UCSD-AML1 (cell line): ENCODE measurements around the gene KRTAP9-7.

Experiments
- DNase-seq: peaks from one replicate; lab custom pipeline; 2025; ENCODE audit not compliant: unreplicated experiment; lab: John Stamatoyannopoulos, UW

The KRTAP9-7 gene

GRCh38 chr17:41318231-41318630, 42.7 kb downstream of the KRTAP9-7 start:
- no peak for DNase-seq

DNA sequence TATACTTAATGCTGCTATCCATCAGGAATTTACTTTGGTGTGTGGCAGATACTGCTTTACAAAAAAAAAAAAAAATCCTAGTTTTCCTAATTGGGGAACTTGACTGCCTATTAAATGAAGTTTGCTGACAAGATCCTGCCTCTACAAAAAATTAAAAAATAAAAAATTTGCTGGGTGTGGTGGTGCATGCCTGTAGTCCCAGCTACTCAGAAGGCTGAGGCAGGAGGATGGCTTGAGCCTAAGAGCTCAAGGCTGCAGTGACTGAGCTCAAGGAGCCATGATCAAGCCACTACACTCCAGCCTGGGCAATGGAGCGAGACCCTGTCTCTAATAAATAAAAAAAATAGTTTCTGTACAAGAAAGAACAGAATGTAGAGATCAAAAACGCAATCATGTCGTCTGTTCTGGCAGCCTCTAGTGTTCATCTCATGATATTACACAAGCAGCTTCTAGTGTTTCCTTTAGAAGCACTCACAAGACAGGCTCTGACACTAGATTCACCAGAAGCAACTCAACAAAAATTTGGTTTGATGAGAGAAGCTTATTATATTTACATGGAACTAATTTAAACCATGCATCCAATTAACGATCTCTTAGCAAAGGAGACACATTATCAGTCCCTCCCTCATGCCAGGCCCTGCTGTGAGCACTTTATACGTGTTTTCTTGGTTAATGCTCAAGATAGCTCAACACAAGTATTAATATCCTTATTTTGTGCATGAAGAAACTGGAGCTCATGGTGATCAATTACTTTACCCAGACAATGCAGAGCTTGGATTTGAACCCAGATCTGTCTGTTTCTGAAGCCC, 46.8 kb downstream of the KRTAP9-7 start:
- DNase-seq = no peak

DNA sequence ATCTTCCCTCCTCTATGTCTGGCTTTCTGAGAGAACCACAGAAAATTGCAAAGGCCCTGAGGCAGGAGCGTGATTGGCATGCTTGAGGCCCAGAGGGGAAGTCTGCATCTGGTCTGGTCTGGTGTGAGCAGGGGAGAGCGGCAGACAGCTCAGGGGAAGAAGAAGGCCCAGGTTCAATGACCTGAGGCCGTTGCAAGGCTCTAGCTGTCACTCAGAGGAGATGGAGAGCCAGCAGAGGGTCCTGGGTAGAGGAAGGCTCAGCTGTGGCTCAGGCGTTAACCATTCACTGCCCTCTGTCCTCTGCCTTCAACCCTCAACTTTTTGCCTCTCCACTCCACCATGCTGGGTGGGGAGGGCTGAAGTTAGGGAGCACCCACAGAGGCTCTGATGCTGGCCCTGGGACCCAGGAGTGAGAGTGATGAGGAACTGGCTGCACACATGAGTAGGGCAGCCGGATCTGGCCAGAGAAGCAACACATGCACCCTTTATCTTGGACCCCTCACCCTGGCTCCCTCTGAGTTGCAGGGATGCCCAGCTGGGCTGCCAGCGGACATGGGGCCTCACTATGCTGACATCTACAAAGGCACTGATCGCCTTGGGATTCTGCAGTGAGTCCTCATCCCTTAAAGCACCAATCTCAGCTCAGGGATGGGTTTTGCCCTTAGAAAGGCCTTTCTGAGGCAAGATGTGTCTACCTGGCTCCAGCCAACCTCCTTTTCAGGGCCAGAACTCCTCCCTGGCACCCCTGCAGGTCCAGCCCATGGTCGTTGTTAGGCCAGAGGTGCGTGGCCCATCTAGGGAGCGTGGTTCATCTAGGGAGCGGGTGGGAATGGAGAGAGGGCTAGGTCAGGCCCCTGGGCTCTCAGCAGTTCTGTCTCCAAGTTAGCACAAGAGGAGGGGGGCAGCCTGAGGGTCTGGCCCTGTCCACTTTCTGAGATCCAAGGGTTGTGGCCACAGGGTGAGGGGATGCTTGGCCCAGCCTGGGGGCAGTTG, 47.7 kb downstream of the KRTAP9-7 start:
- no peak for DNase-seq

GRCh38 chr17:41324180-41325075, 48.9 kb downstream of the KRTAP9-7 start:
- DNase-seq = no peak

DNA sequence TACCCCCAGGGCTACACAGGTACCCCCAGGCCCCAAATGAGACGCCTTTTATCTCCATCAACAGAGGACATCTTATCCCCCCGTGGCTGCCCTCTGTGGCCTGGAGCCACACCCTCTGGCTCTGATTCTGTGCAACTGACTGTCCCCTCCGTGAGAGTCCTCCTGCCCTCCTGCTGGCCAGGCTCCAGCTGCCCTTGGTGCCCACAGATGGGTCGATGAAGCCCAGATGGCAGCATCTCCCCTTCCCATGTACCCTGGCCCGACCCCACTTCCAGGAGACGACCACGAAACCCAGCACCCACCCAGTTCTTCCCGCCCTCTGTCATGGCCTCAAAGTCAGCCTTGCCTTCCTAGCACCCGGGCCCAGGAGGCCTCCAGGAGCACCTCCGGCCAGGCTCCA, 49.6 kb downstream of the KRTAP9-7 start:
- no peak for DNase-seq

- DNase-seq = no peak
These were observed 50.1 kb downstream of the KRTAP9-7 start for GRCh38 chr17:41325611-41326010.
